ENCODE results near the gene ZFYVE28. TPM values are rescaled to one million over a fixed set of nuclear protein-coding genes. Genes with fewer than 3 reads are reported as not detected.
A peak's percentile ranks its signal among the peaks of the same experiment; 100 is the strongest.

The ZFYVE28 gene
- total and polyA plus RNA-seq, 11 donors: 2.6 to 11.9 (median 5.5) TPM

DNA sequence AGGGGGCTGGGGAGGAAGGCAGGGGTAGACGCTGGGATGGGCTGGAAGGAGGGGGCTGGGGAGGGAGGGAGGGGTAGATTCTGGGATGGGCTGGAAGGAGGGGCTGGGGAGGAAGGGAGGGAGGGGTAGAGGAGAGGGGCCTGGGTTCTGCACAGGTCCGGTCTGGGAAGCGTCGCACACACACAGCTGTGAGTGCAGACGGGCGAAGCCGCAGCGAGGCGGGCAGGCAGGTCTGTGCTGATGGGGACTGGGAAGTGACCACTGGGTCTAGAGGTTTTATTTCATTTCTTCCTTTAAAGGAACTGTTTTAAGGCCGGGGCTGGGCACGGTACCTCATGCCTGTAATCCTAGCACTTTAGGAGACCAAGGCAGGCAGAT lies 87.4 kb downstream of the ZFYVE28 start:
- H3K9me3 ChIP-seq: peaks cover 0 to 38% (median 12%) of the 10 kb centered on the region in 12 donors
- no peaks in the 10 kb centered on the region for H3K4me1 ChIP-seq
- peaks cover 0 to 6% (median 0%) of the 10 kb centered on the region in 9 donors for H3K36me3 ChIP-seq
- intact Hi-C loops (cut with DNase I): no loop called here
- DNase-seq (no peak), ATAC-seq (no peak)
- H3K27me3 ChIP-seq: no peaks in the 10 kb centered on the region
- no peak overlapping the region for H3K27ac ChIP-seq
- WGBS, 4 donors: 63 to 66% (median 65%) methylated on average over 11 of the region's 11 CpGs
- TF ChIP-seq CTCF (IDR thresholded peaks at IDR 0.05): no peak
- no peak for TF ChIP-seq POLR2A (IDR thresholded peaks at IDR 0.05)
- no peak overlapping the region for H3K4me3 ChIP-seq

DNA sequence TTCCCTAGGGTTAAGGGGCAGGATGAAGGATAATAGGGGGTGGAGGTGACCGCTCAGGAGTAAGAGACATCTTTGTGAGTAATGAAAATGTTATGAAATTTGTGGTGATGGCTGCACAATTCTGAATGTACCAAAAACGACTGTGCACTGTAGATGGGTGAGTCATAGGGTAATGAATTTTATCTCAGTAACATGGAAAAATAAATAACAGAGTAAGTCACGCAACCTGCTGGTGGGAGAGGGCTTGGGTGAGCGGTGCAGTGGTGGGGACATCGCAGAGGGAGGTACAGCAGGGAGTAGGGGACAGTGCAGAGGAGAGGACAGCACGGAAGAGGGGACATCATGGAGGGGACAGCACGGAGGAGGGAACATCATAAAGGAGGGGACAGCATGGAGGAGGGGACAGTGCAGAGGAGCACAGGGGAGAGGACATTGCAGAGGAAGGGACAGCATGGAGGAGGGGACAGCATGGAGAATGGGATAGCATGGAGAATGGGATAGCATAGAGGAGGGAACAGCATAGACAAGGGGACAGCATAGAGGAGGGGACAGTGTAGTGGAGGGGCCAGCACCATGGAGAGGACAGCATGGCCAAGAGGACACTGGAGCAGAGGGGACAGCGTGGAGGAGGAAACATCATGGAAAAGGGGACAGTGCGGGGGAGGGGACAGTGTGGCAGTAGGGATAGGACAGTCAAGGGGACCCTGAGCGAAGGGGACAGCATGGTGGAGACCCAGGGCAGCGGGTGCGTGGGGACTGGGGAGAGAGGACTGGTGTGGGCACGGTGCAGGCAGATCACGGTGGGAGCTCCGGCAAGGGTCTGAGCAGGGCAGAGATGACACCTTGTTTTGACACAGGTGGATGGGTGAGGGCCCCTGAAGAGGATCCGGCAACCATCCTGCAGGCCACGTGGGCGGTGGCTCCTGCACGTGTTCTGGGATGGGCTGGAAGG lies 88.1 kb downstream of the ZFYVE28 start:
- WGBS, 4 donors: 61 to 79% (median 69%) methylated on average over 19 of the region's 19 CpGs
- Histone ChIP-seq H3K4me1 (no peaks in the 10 kb centered on the region), H3K36me3 (peaks cover 0 to 2% (median 0%) of the 10 kb centered on the region in 9 donors), H3K4me3 (no peak overlapping the region), H3K9me3 (peaks cover 0 to 44% (median 12%) of the 10 kb centered on the region in 12 donors), H3K27me3 (no peaks in the 10 kb centered on the region), H3K27ac (no peak overlapping the region)
- no peak for TF ChIP-seq POLR2A (IDR thresholded peaks at IDR 0.05)
- no peak for TF ChIP-seq CTCF (IDR thresholded peaks at IDR 0.05)
- intact Hi-C loops (cut with DNase I): no loop called here
- no peak for DNase-seq
- peak in 1 of 4 donors; percentile 35 for ATAC-seq

GRCh38 chr4:2327579-2327978 lies 90.9 kb downstream of the ZFYVE28 start:
- peaks cover 0 to 51% (median 12%) of the 10 kb centered on the region in 12 donors for H3K9me3 ChIP-seq
- DNase-seq: no peak
- no peak for ATAC-seq
- no peak overlapping the region for H3K4me3 ChIP-seq
- intact Hi-C loops (cut with DNase I): no loop called here
- TF ChIP-seq CTCF (IDR thresholded peaks at IDR 0.05) (no peak), POLR2A (IDR thresholded peaks at IDR 0.05) (no peak)
- no peaks in the 10 kb centered on the region for H3K4me1 ChIP-seq
- no peak overlapping the region for H3K27ac ChIP-seq
- no peaks in the 10 kb centered on the region for H3K36me3 ChIP-seq
- H3K27me3 ChIP-seq: no peaks in the 10 kb centered on the region

- Histone ChIP-seq H3K9me3 (peaks cover 0 to 51% (median 12%) of the 10 kb centered on the region in 12 donors), H3K4me3 (no peak overlapping the region), H3K4me1 (no peaks in the 10 kb centered on the region), H3K27me3 (no peaks in the 10 kb centered on the region), H3K36me3 (no peaks in the 10 kb centered on the region), H3K27ac (no peak overlapping the region)
- WGBS, 4 donors: 70 to 86% (median 84%) methylated on average over 1 of the region's 1 CpG
- intact Hi-C loops (cut with DNase I): no loop called here
- DNase-seq (no peak), ATAC-seq (no peak)
- TF ChIP-seq CTCF (IDR thresholded peaks at IDR 0.05): no peak
- TF ChIP-seq POLR2A (IDR thresholded peaks at IDR 0.05): no peak
Observed at GRCh38 chr4:2324891-2325290, 93.6 kb downstream of the ZFYVE28 start.
